H1 (cell line): Measurements from ENCODE around the gene PIP5K1B. TPM values are rescaled to one million over a fixed set of nuclear protein-coding genes. Genes with fewer than 3 reads are reported as not detected.

ENCODE experiments used
- CTCF ChIA-PET: fragments of 300-600 bp; sonication (Branson Sonifier 250); formaldehyde crosslinking; loops from one replicate; lab custom pipeline; 2021; ENCODE audit not compliant: partially characterized antibody; lab: Charles Lee
- POLR2A ChIA-PET: fragments of 300-600 bp; sonication (Branson Sonifier 250); formaldehyde crosslinking; loops from one replicate; lab custom pipeline; 2021; ENCODE audit warnings: inconsistent platforms; ENCODE audit not compliant: partially characterized antibody; lab: Charles Lee
- DNase-seq, 2 experiments: peaks; one replicate each; pipeline versions ENCODE4 v3.0.0 to v3.0.0-alpha.2; 2010 to 2022; ENCODE audit warnings: low spot score in 2 of 2, low read depth in 1 of 2, mixed read lengths in 1 of 2
- FAIRE-seq: peaks from 2 replicates; lab custom pipeline; 2011; peaks lifted over from hg19 to GRCh38; lab: Jason Lieb, UNC
- H2AFZ ChIP-seq: 2 replicates; pipeline ENCODE4 v1.8.1; 2012; ENCODE audit warnings: low read length, inconsistent platforms
- H2AK5ac ChIP-seq: 2 replicates; pipeline ENCODE4 v1.6.1; 2013; ENCODE audit warnings: low read depth, low read length
- H2BK120ac ChIP-seq: replicated peaks from 2 replicates; pipeline ENCODE3; 2013; ENCODE audit warnings: low read depth, low read length, inconsistent platforms
- H2BK12ac ChIP-seq: 2 replicates; pipeline ENCODE4 v1.6.1; 2013; ENCODE audit warnings: low read depth, low read length
- H2BK15ac ChIP-seq: 2 replicates; pipeline ENCODE4 v1.6.1; 2013; ENCODE audit warnings: low read length
- H2BK20ac ChIP-seq: 2 replicates; pipeline ENCODE4 v1.6.1; 2013; ENCODE audit warnings: low read length
- H2BK5ac ChIP-seq: 2 replicates; pipeline ENCODE4 v1.6.1; 2013; ENCODE audit warnings: low read depth, low read length
- H3K14ac ChIP-seq: 2 replicates; pipeline ENCODE4 v1.6.1; 2013; ENCODE audit warnings: inconsistent platforms; ENCODE audit not compliant: insufficient read length
- H3K18ac ChIP-seq: 2 replicates; pipeline ENCODE4 v1.6.1; 2013; ENCODE audit warnings: low read length; ENCODE audit errors: extremely low read depth
- H3K23ac ChIP-seq: 2 replicates; pipeline ENCODE4 v1.6.1; 2013; ENCODE audit warnings: inconsistent platforms; ENCODE audit not compliant: insufficient read length
- H3K23me2 ChIP-seq: 2 replicates; pipeline ENCODE4 v1.6.1; 2013; ENCODE audit warnings: low read depth, low read length
- H3K27ac ChIP-seq: 2 replicates; pipeline ENCODE4 v1.6.1; 2011; ENCODE audit warnings: low read depth, low read length, inconsistent platforms
- H3K27me3 ChIP-seq, 4 experiments: replicated peaks in 1 of 4; 1 replicate in 1 of 4; 2 replicates in 3 of 4; pipeline versions ENCODE4 v1.6.1 to v1.8.1; 2011 to 2013; ENCODE audit warnings: low read length in 3 of 4, mild to moderate bottlenecking in 3 of 4, inconsistent platforms in 2 of 4, mixed read lengths in 2 of 4, moderate library complexity in 1 of 4; ENCODE audit not compliant: control insufficient read depth in 3 of 4, insufficient read depth in 3 of 4; ENCODE audit errors: extremely low read depth in 1 of 4
- H3K36me3 ChIP-seq, 4 experiments: 2 replicates each; pipeline versions ENCODE4 v1.6.1 to v1.8.1; 2011 to 2013; ENCODE audit warnings: mild to moderate bottlenecking in 4 of 4, low read length in 3 of 4, moderate library complexity in 2 of 4, control low read depth in 1 of 4, inconsistent platforms in 1 of 4; ENCODE audit not compliant: insufficient read depth in 4 of 4, control insufficient read depth in 2 of 4
- H3K4ac ChIP-seq: replicated peaks from 2 replicates; pipeline ENCODE3; 2013; ENCODE audit warnings: low read length, low read depth, mixed read lengths, inconsistent platforms; ENCODE audit not compliant: insufficient read length
- H3K4me1 ChIP-seq, 4 experiments: replicated peaks in 1 of 4; 1 replicate in 1 of 4; 2 replicates in 3 of 4; pipeline versions ENCODE4 v1.6.1 to v1.8.1; 2011 to 2013; ENCODE audit warnings: low read length in 3 of 4, inconsistent platforms in 2 of 4, mixed read lengths in 1 of 4; ENCODE audit not compliant: insufficient read depth in 4 of 4, control insufficient read depth in 3 of 4
- H3K4me2 ChIP-seq, 2 experiments: 2 replicates each; pipeline versions ENCODE4 v1.6.1 to v1.8.1; 2011 to 2013; ENCODE audit warnings: low read depth in 2 of 2, low read length in 2 of 2, control low read depth in 1 of 2, inconsistent platforms in 1 of 2, mild to moderate bottlenecking in 1 of 2; ENCODE audit not compliant: insufficient read depth in 1 of 2
- H3K4me3 ChIP-seq, 4 experiments: fragments of 200-600, 300-600 bp in 1 of 4; sonication (generic), shearing (Covaris generic), sonication (Bioruptor Twin) in 1 of 4; 2 replicates each; pipeline versions ENCODE4 v1.5.1 to v1.8.1; 2011 to 2016; ENCODE audit warnings: low read length in 4 of 4, low read depth in 3 of 4, control low read depth in 2 of 4, inconsistent platforms in 2 of 4, mild to moderate bottlenecking in 2 of 4, mixed read lengths in 1 of 4, moderate library complexity in 1 of 4; ENCODE audit not compliant: insufficient read depth in 2 of 4; ENCODE audit errors: extremely low read depth in 1 of 4
- H3K56ac ChIP-seq: replicated peaks from 2 replicates; pipeline ENCODE3; 2013; ENCODE audit warnings: low read depth, mild to moderate bottlenecking, mixed read lengths, low read length, inconsistent platforms; ENCODE audit not compliant: insufficient read length
- H3K79me1 ChIP-seq: 2 replicates; pipeline ENCODE4 v1.6.1; 2013; ENCODE audit warnings: low read depth, low read length, control low read depth
- H3K79me2 ChIP-seq, 2 experiments: 2 replicates each; pipeline versions ENCODE4 v1.6.1 to v1.8.1; 2012 to 2013; ENCODE audit warnings: low read length in 2 of 2, mild to moderate bottlenecking in 2 of 2, inconsistent platforms in 1 of 2; ENCODE audit not compliant: insufficient read depth in 2 of 2, control insufficient read depth in 1 of 2
- H3K9ac ChIP-seq, 4 experiments: replicated peaks in 1 of 4; 1 replicate in 1 of 4; 2 replicates in 3 of 4; pipeline versions ENCODE4 v1.6.1 to v1.8.1; 2011 to 2013; ENCODE audit warnings: low read depth in 3 of 4, low read length in 3 of 4, control low read depth in 2 of 4, mild to moderate bottlenecking in 2 of 4, moderate library complexity in 2 of 4, inconsistent platforms in 1 of 4; ENCODE audit errors: extremely low read depth in 1 of 4
- H3K9me3 ChIP-seq, 2 experiments: 2 replicates each; pipeline versions ENCODE4 v1.6.1 to v1.8.1; 2012 to 2013; ENCODE audit warnings: mild to moderate bottlenecking in 2 of 2, moderate library complexity in 2 of 2, control low read depth in 1 of 2, inconsistent platforms in 1 of 2, low read depth in 1 of 2, low read length in 1 of 2, mixed read lengths in 1 of 2; ENCODE audit not compliant: insufficient read depth in 2 of 2
- H4K20me1 ChIP-seq, 2 experiments: replicated peaks in 1 of 2; 2 replicates each; pipeline versions ENCODE3 to v1.8.1; 2011 to 2013; ENCODE audit warnings: inconsistent platforms in 2 of 2, low read length in 2 of 2, mild to moderate bottlenecking in 1 of 2; ENCODE audit not compliant: insufficient read depth in 2 of 2, control insufficient read depth in 1 of 2
- H4K5ac ChIP-seq: 2 replicates; pipeline ENCODE4 v1.6.1; 2013; ENCODE audit warnings: low read length, low read depth, mixed read lengths, inconsistent platforms; ENCODE audit not compliant: insufficient read length
- H4K8ac ChIP-seq: 2 replicates; pipeline ENCODE4 v1.8.0; 2013; ENCODE audit warnings: mild to moderate bottlenecking, moderate library complexity, low read length, inconsistent platforms; ENCODE audit not compliant: insufficient read depth; ENCODE audit errors: extremely low read depth
- H4K91ac ChIP-seq: replicated peaks from 2 replicates; pipeline ENCODE3; 2013; ENCODE audit warnings: low read length, mixed read lengths, inconsistent platforms; ENCODE audit not compliant: insufficient read length
- SUZ12 ChIP-seq: fragments of 200-600 bp; sonication (generic); IDR thresholded peaks from 2 replicates; pipeline ENCODE4 v1.6.1; 2012; ENCODE audit warnings: mild to moderate bottlenecking, inconsistent platforms, low read length, moderate library complexity, mixed read lengths
- YY1 ChIP-seq: IDR thresholded peaks from 2 replicates; pipeline ENCODE4 v1.6.1; 2011; ENCODE audit warnings: low read depth, mild to moderate bottlenecking, low read length
- WGBS, 2 experiments: shearing (Covaris generic) in 1 of 2; methylation state at CpG; one replicate each; pipeline versions ENCODE4 v1.1.6 to v1.1.7; 2013 to 2015; ENCODE audit warnings: low lambda C conversion rate in 2 of 2, mixed read lengths in 2 of 2, inconsistent platforms in 1 of 2, low coverage in 1 of 2, missing lambda C conversion rate in 1 of 2; ENCODE audit not compliant: insufficient replicate concordance in 2 of 2, insufficient coverage in 1 of 2, insufficient read length in 1 of 2; ENCODE audit errors: extremely low coverage in 1 of 2, missing lambda C conversion rate in 1 of 2; 5-methylcytosine and 5-hydroxymethylcytosine counted together
- polyA plus RNA-seq, 7 experiments: library from polyadenylated mRNA; depleted of rRNA in 3 of 7; stranded (reverse) in 5 of 7; unstranded in 2 of 7; fragments of >200 nt in 5 of 7; fragments of 200-250 nt in 2 of 7; gene quantifications; 1 replicate in 5 of 7; 2 replicates in 1 of 7; 4 replicates in 1 of 7; pipeline versions ENCODE4 v1.2.1 to v1.2.3, GENCODE V29; 2011 to 2013; ENCODE audit warnings: missing spikeins in 2 of 7, mixed read lengths in 2 of 7
- total RNA-seq: library from RNA; stranded (reverse); fragmentation: NEBNext Ultra II Directional; extraction: Animal tissue kit (Norgen Biotek cat#: 25700); gene quantifications from 2 replicates; pipeline ENCODE4 v1.2.1, GENCODE V29; 2021

Gene PIP5K1B
- total and polyA plus RNA-seq, 2 of the 8 experiments (the other 6 are each of a cell fraction or from before 2014, with no cell fraction given) = 4.7 to 7.7 TPM

DNA sequence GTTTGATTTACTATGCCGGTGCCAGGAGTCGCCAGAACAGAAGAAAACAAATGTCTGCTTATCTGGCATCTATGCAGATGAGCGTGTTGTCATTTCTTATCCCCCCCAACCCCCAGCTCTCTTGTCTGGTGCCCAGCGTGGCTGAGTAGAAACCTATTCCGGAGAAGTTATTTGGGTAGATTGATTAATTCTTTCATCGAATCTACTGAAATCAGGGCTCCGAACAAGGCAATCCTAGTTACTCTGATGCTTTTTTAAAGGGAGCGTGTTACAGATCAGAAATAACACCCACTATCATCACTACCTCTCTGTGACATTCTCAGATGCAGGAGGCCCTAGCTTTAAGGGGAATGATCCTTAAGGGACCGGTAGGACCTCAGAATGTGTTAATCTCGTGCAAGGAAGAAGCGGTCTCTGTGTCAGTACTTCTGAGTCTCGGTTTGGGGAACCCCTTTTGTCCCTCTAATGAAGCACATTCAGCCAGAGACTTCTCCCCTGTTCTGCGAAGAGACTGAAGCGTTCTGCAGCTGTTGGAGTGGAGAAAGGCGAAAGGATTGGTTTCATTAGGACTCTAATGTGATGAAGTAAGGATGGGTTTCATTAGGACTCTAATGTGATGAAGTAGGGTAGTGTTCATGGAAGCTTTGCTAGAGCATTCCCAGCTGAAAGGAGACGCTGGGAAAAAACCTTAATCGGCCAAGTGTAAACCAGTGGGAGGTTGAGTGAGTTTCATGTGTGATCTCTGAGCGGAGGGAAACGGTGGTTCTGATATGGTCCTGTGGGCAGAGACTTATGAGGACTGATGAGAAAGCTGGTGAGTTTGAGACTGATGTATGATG lies 1.5 kb downstream of the PIP5K1B start:
- 0 out of 2 replicates have a peak, but pooled peaks have one; percentile 21 for TF ChIP-seq SUZ12
- TF ChIP-seq YY1 = no peak
- 21% methylated on average over 19 of the region's 19 CpGs; no CpG with 5 or more reads in 1 of the 2 experiments for WGBS, 2 experiments
- H3K56ac ChIP-seq = no peak overlapping the region
- peak overlapping the region; percentile 46 to 95 (median 83) for H3K4me3 ChIP-seq
- no peak overlapping the region for H2BK20ac ChIP-seq
- H2BK120ac ChIP-seq = no peak overlapping the region
- no peak overlapping the region for H3K4ac ChIP-seq
- no peak overlapping the region for H4K5ac ChIP-seq
- H3K23me2 ChIP-seq = peaks cover 16% of the 10 kb centered on the region
- no peak overlapping the region for H2BK5ac ChIP-seq
- H3K9ac ChIP-seq = peak overlapping the region in 1 of 4 experiments; percentile 41; a peak in 2 of 7 replicates
- no peaks in the 10 kb centered on the region for H3K79me1 ChIP-seq
- H4K91ac ChIP-seq = no peak overlapping the region
- no peak overlapping the region for H2BK12ac ChIP-seq
- no peak overlapping the region for H3K18ac ChIP-seq
- no peak overlapping the region for H2BK15ac ChIP-seq
- no peak overlapping the region for H3K14ac ChIP-seq
- ChIA-PET CTCF (interaction anchor here (0.6 to 1.2 kb wide), 5 partner anchors 12 to 292 kb away, joined by 3 to 4 read pairs (median 3); no protein-coding TSS in a partner anchor), POLR2A (interaction anchor here (0.5 kb wide), 1 partner anchor 294 kb away, joined by 3 read pairs; no protein-coding TSS in a partner anchor)
- peaks cover 3 to 11% (median 4%) of the 10 kb centered on the region in 4 experiments; a peak in 6 of 7 replicates for H3K4me1 ChIP-seq
- H3K79me2 ChIP-seq = peaks cover 0 to 7% of the 10 kb centered on the region in 2 experiments; a peak in 2 of 4 replicates
- H2AFZ ChIP-seq = 0 out of 2 replicates have a peak overlapping the region, but pooled peaks have one; percentile 7
- DNase-seq (no peak), FAIRE-seq (peak; percentile 32)
- no peak overlapping the region for H3K23ac ChIP-seq
- no peaks in the 10 kb centered on the region for H3K9me3 ChIP-seq
- H4K8ac ChIP-seq = no peak overlapping the region
- H3K36me3 ChIP-seq = no peaks in the 10 kb centered on the region
- H3K27me3 ChIP-seq = peaks cover 7 to 26% (median 23%) of the 10 kb centered on the region in 4 experiments
- H4K20me1 ChIP-seq = peaks cover 0 to 2% of the 10 kb centered on the region in 2 experiments
- no peak overlapping the region for H3K27ac ChIP-seq
- no peak overlapping the region; the same call in none of the 2 replicates for H2AK5ac ChIP-seq
- peak overlapping the region; percentile 91 to 93 for H3K4me2 ChIP-seq
